KMS-11 (cell line): Measurements from ENCODE around the gene CBR4.

Source experiments
- H2AFZ ChIP-seq: fragments of 200-600 bp; sonication (generic); 2 replicates; pipeline ENCODE4 v1.6.1; 2016; ENCODE audit warnings: antibody characterized with exemption, mixed run types, low read depth
- H3K27ac ChIP-seq: fragments of 200-600 bp; sonication (generic); 2 replicates; pipeline ENCODE4 v1.6.1; 2016; ENCODE audit warnings: mild to moderate bottlenecking, mixed run types
- H3K27me3 ChIP-seq: fragments of 200-600 bp; sonication (generic); 2 replicates; pipeline ENCODE4 v1.6.1; 2017; ENCODE audit warnings: mild to moderate bottlenecking, low read depth, mixed run types, moderate library complexity; ENCODE audit not compliant: insufficient read depth
- H3K36me3 ChIP-seq: fragments of 200-600 bp; sonication (generic); 2 replicates; pipeline ENCODE4 v1.6.1; 2017; ENCODE audit warnings: mild to moderate bottlenecking, mixed run types; ENCODE audit not compliant: insufficient read depth
- H3K4me1 ChIP-seq: fragments of 200-600 bp; sonication (generic); 2 replicates; pipeline ENCODE4 v1.6.1; 2016; ENCODE audit warnings: mild to moderate bottlenecking, low read depth, mixed run types; ENCODE audit not compliant: poor library complexity, severe bottlenecking
- H3K4me2 ChIP-seq: fragments of 200-600 bp; sonication (generic); 2 replicates; pipeline ENCODE4 v1.7.0; 2016; ENCODE audit warnings: mild to moderate bottlenecking, mixed run types
- H3K4me3 ChIP-seq: fragments of 200-600 bp; sonication (generic); IDR thresholded peaks from 2 replicates; pipeline ENCODE4 v1.6.1; 2017; ENCODE audit warnings: low read depth, low read length, mixed read lengths; ENCODE audit not compliant: insufficient read depth
- H3K79me2 ChIP-seq: fragments of 200-600 bp; sonication (generic); 2 replicates; pipeline ENCODE4 v1.6.1; 2016; ENCODE audit warnings: low read depth, mixed run types; ENCODE audit not compliant: insufficient read depth
- H3K9ac ChIP-seq: fragments of 200-600 bp; sonication (generic); 2 replicates; pipeline ENCODE4 v1.6.1; 2016; ENCODE audit warnings: mild to moderate bottlenecking, mixed run types
- H4K20me1 ChIP-seq: fragments of 200-600 bp; sonication (generic); 2 replicates; pipeline ENCODE4 v1.6.1; 2016; ENCODE audit warnings: mild to moderate bottlenecking, mixed run types; ENCODE audit not compliant: insufficient read depth
- TF ChIP-seq, protein P1 (sequence below): fragments of 200-600 bp; sonication (generic); conservative IDR thresholded peaks from 2 replicates; pipeline ENCODE4 v1.6.1; 2017; ENCODE audit warnings: low read depth, mild to moderate bottlenecking, antibody characterized with exemption, low read length, moderate library complexity, mixed read lengths

The CBR4 gene

DNA sequence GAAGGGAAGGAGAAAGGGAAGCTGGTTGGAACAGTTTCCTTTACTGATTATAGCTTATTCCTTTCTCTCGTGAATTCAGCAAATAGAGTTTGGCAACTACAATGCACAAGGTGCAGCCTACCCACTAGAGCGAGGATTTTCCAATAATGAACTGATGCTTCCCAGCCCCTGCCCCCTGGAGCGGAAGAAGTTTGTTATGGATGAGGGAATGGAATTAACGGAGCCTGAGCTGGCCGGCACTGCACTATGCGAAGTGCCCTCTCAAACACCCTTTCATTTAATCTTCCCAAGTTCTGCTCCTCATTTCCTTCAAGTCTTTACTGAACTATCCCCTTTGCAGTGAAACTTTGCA is 42.5 kb upstream of the CBR4 start:
- Histone ChIP-seq H3K36me3 (no peaks in the 10 kb centered on the region), H3K4me2 (no peak overlapping the region), H4K20me1 (no peaks in the 10 kb centered on the region), H3K27me3 (no peaks in the 10 kb centered on the region), H3K4me1 (no peaks in the 10 kb centered on the region), H3K4me3 (no peak overlapping the region), H2AFZ (no peak overlapping the region), H3K27ac (no peak overlapping the region), H3K9ac (no peak overlapping the region), H3K79me2 (no peaks in the 10 kb centered on the region)
- TF ChIP-seq, protein P1, sequence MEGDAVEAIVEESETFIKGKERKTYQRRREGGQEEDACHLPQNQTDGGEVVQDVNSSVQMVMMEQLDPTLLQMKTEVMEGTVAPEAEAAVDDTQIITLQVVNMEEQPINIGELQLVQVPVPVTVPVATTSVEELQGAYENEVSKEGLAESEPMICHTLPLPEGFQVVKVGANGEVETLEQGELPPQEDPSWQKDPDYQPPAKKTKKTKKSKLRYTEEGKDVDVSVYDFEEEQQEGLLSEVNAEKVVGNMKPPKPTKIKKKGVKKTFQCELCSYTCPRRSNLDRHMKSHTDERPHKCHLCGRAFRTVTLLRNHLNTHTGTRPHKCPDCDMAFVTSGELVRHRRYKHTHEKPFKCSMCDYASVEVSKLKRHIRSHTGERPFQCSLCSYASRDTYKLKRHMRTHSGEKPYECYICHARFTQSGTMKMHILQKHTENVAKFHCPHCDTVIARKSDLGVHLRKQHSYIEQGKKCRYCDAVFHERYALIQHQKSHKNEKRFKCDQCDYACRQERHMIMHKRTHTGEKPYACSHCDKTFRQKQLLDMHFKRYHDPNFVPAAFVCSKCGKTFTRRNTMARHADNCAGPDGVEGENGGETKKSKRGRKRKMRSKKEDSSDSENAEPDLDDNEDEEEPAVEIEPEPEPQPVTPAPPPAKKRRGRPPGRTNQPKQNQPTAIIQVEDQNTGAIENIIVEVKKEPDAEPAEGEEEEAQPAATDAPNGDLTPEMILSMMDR: no peak

DNA sequence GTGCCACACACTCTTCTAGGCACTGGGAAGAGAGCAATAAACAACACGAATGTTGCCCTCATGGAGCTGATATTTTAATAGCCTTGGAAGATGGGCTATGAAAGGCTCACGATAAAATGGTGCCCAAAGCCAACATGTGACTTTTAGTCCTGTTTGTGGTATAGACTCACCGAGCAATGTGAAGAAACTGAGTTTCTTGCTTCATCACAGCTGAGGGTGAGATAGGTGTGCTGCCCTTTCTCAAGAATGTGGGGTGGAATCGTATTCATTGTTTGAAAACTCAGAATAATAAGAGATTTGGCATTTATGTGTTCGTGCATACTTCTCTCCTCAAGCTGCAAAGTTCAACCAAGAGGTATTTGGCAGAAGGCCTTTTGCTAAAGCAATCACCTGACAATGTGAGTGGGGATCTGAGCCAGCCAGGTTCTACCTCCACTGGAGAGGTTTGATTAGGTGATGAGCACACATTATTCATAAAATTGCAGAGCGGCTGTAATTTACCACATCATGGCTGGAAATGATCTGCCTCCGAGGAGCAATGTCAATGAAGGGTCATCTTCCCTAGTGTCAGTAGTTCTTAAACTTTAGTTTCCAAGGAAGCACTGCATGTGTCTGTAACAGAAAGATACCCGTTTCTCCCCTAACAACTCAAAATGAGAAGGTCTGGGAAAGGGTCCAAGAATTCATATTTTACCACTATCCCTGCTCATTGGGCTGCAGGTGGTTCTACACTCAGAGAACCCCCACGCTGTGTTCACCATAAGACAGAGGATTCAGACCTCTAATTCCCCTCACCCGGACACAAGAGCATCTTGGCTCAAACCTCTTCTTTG is 41.9 kb upstream of the CBR4 start:
- no peaks in the 10 kb centered on the region for H3K36me3 ChIP-seq
- no peak overlapping the region for H3K4me2 ChIP-seq
- TF ChIP-seq, protein P1: no peak
- no peaks in the 10 kb centered on the region for H3K4me1 ChIP-seq
- H3K27ac ChIP-seq: no peak overlapping the region
- no peak overlapping the region for H3K9ac ChIP-seq
- H3K27me3 ChIP-seq: no peaks in the 10 kb centered on the region
- no peak overlapping the region for H3K4me3 ChIP-seq
- H3K79me2 ChIP-seq: no peaks in the 10 kb centered on the region
- no peaks in the 10 kb centered on the region for H4K20me1 ChIP-seq
- no peak overlapping the region for H2AFZ ChIP-seq

DNA sequence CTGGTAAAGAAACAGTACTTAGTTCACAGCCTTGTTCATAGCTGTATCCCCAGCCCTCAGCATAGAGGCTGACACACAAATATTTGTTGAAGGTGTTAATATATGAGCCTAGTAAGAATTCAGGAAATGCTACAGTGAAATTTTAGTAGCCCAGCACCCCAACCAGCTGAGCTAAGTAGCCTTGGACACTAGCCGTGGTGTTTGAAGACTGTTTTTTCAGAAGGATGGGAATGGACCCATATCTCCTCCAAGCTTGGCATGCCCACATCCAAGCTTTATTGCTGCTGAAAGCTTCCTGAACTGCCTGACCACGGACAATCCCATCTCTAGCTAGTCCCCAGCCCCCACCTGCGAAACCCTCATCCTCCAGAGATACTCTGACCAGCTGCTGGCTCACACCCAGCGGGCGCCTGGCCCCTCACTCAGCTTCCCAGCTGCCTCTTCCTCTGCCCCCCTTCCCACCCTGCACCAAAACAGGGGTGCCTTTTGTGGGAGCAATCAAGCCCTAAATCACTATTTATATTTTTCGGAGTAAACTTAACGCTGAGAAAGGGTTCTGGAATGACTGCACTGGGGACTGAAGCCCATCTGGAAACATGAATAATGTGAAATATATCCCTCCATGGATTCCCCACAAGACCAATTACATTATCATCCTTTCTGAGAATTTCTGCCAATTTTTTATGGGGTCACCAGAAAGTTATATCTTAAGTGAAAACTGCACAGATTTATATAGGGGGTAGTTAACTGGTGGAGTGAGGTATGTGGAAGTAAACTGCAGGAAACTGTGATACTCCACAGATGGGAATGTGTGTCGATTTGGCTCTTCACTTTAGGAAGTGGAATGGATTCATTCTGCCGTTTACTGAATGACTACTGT is 41.1 kb upstream of the CBR4 start:
- Histone ChIP-seq H3K4me1 (no peaks in the 10 kb centered on the region), H3K27me3 (no peaks in the 10 kb centered on the region), H3K4me2 (no peak overlapping the region), H2AFZ (no peak overlapping the region), H4K20me1 (no peaks in the 10 kb centered on the region), H3K4me3 (no peak overlapping the region), H3K9ac (no peak overlapping the region), H3K79me2 (no peaks in the 10 kb centered on the region), H3K36me3 (no peaks in the 10 kb centered on the region), H3K27ac (no peak overlapping the region)
- TF ChIP-seq, protein P1: no peak

DNA sequence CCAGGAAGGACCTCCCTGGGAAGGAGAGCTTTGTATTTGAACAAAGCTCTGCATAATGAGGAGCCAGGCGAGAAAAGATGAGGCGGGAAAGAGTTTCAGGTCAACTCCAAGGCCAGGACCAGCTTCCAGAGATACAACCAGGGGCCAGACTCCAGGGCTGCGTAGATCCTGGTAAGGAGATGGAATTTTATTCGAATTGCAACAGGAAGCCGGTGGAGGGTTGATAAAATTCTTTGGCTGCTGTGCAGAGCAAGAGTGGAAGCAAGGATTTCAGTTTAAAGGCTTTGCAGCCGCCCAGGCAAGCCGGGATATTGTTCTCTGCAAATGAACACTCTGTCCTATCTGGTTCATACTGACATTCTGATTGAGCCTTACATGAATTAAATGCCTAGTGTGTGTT is 40.2 kb upstream of the CBR4 start:
- Histone ChIP-seq H3K27me3 (no peaks in the 10 kb centered on the region), H3K27ac (no peak overlapping the region), H3K79me2 (no peaks in the 10 kb centered on the region), H2AFZ (no peak overlapping the region), H3K4me1 (no peaks in the 10 kb centered on the region), H4K20me1 (no peaks in the 10 kb centered on the region), H3K9ac (no peak overlapping the region), H3K36me3 (no peaks in the 10 kb centered on the region), H3K4me2 (no peak overlapping the region), H3K4me3 (no peak overlapping the region)
- TF ChIP-seq, protein P1: no peak
